Stimulated activated naive CD8-positive, alpha-beta T cell treated with anti-CD3 and anti-CD28 coated beads, Interleukin-15, Interleukin-2, amounts not matched to agents 100 ng/mL and 50 ng/mL, for 24 hours (primary cell): Measurements from ENCODE around the gene CIAPIN1.

Source experiments
- H3K27ac Mint-ChIP-seq: one replicate; pipeline ENCODE4 v1.8.0; 2021; ENCODE audit warnings: mild to moderate bottlenecking, mixed read lengths
- H3K27me3 Mint-ChIP-seq: one replicate; pipeline ENCODE4 v1.8.0; 2021; ENCODE audit warnings: mixed read lengths
- H3K36me3 Mint-ChIP-seq: one replicate; pipeline ENCODE4 v1.8.0; 2021; ENCODE audit warnings: low read depth, mixed read lengths
- H3K4me1 Mint-ChIP-seq: one replicate; pipeline ENCODE4 v1.8.0; 2021; ENCODE audit warnings: low read depth, mixed read lengths
- H3K4me3 Mint-ChIP-seq: one replicate; pipeline ENCODE4 v1.8.0; 2021; ENCODE audit warnings: mild to moderate bottlenecking, mixed read lengths
- H3K9me3 Mint-ChIP-seq: one replicate; pipeline ENCODE4 v1.8.0; 2021; ENCODE audit warnings: mixed read lengths

The CIAPIN1 gene

GRCh38 chr16:57447186-57447962 lies at the start of gene CIAPIN1, which contains the start of gene COQ9:
CIAPIN1 (minus strand) TSS chr16:57447385; CDS start chr16:57440928, 6,457 bp downstream.
COQ9 (plus strand) TSS chr16:57447479; CDS start chr16:57447506, 27 bp downstream.
- H3K4me1 Mint-ChIP-seq = peaks cover 37% of the 10 kb centered on the region
- peak within 1 kb of the TSS; percentile 95 for H3K4me3 Mint-ChIP-seq
- H3K27me3 Mint-ChIP-seq = no peaks in the 10 kb centered on the region
- peak within 1 kb of the TSS; percentile 90 for H3K27ac Mint-ChIP-seq
- H3K36me3 Mint-ChIP-seq = peaks cover 15% of the 10 kb centered on the region
- no peaks in the 10 kb centered on the region for H3K9me3 Mint-ChIP-seq

GRCh38 chr16:57493767-57494166 lies 46.6 kb upstream of the CIAPIN1 start:
- H3K27ac Mint-ChIP-seq = no peak overlapping the region

GRCh38 chr16:57489229-57489628 lies 42.0 kb upstream of the CIAPIN1 start:
- Mint-ChIP-seq H3K27me3 (no peaks in the 10 kb centered on the region), H3K4me1 (peaks cover 25% of the 10 kb centered on the region), H3K36me3 (no peaks in the 10 kb centered on the region), H3K27ac (no peak overlapping the region), H3K4me3 (no peak overlapping the region), H3K9me3 (no peaks in the 10 kb centered on the region)

More at GRCh38 chr16:57493767-57494166, 46.6 kb upstream of the CIAPIN1 start:
- Mint-ChIP-seq H3K4me3 (no peak overlapping the region), H3K4me1 (no peaks in the 10 kb centered on the region), H3K36me3 (no peaks in the 10 kb centered on the region), H3K27me3 (no peaks in the 10 kb centered on the region), H3K9me3 (no peaks in the 10 kb centered on the region)

GRCh38 chr16:57486858-57487834 lies 40.0 kb upstream of the CIAPIN1 start:
- H3K9me3 Mint-ChIP-seq = no peaks in the 10 kb centered on the region
- peak overlapping the region; percentile 77 for H3K27ac Mint-ChIP-seq
- peak overlapping the region; percentile 78 for H3K4me3 Mint-ChIP-seq
- no peaks in the 10 kb centered on the region for H3K27me3 Mint-ChIP-seq
- H3K36me3 Mint-ChIP-seq = no peaks in the 10 kb centered on the region
- H3K4me1 Mint-ChIP-seq = peaks cover 25% of the 10 kb centered on the region

GRCh38 chr16:57485916-57486857 lies 39.0 kb upstream of the CIAPIN1 start, which contains the start of gene DOK4:
DOK4 (minus strand) TSS chr16:57486493; CDS start chr16:57479507, 6,986 bp downstream.
- Mint-ChIP-seq H3K4me3 (peak within 1 kb of the TSS; percentile 80), H3K27ac (peak within 1 kb of the TSS; percentile 77), H3K36me3 (no peaks in the 10 kb centered on the region), H3K4me1 (peaks cover 25% of the 10 kb centered on the region), H3K27me3 (no peaks in the 10 kb centered on the region), H3K9me3 (no peaks in the 10 kb centered on the region)

GRCh38 chr16:57485091-57485915 lies 38.1 kb upstream of the CIAPIN1 start:
- Mint-ChIP-seq H3K4me3 (peak overlapping the region; percentile 80), H3K27ac (peak overlapping the region; percentile 34), H3K9me3 (no peaks in the 10 kb centered on the region), H3K4me1 (peaks cover 25% of the 10 kb centered on the region), H3K27me3 (no peaks in the 10 kb centered on the region), H3K36me3 (no peaks in the 10 kb centered on the region)

GRCh38 chr16:57484515-57485005 lies 37.4 kb upstream of the CIAPIN1 start:
- Mint-ChIP-seq H3K9me3 (no peaks in the 10 kb centered on the region), H3K36me3 (no peaks in the 10 kb centered on the region), H3K27ac (no peak overlapping the region), H3K4me3 (no peak overlapping the region), H3K27me3 (no peaks in the 10 kb centered on the region), H3K4me1 (peaks cover 25% of the 10 kb centered on the region)

GRCh38 chr16:57483725-57484514 lies 36.7 kb upstream of the CIAPIN1 start:
- Mint-ChIP-seq H3K4me3 (no peak overlapping the region), H3K36me3 (no peaks in the 10 kb centered on the region), H3K27ac (no peak overlapping the region), H3K27me3 (no peaks in the 10 kb centered on the region), H3K4me1 (peaks cover 28% of the 10 kb centered on the region), H3K9me3 (no peaks in the 10 kb centered on the region)

GRCh38 chr16:57482845-57483545 lies 35.8 kb upstream of the CIAPIN1 start:
- Mint-ChIP-seq H3K27ac (no peak overlapping the region), H3K27me3 (no peaks in the 10 kb centered on the region), H3K9me3 (no peaks in the 10 kb centered on the region), H3K36me3 (no peaks in the 10 kb centered on the region), H3K4me1 (peaks cover 34% of the 10 kb centered on the region), H3K4me3 (no peak overlapping the region)

- Mint-ChIP-seq H3K4me3 (no peak overlapping the region), H3K4me1 (peaks cover 23% of the 10 kb centered on the region), H3K9me3 (no peaks in the 10 kb centered on the region), H3K36me3 (no peaks in the 10 kb centered on the region), H3K27ac (no peak overlapping the region), H3K27me3 (no peaks in the 10 kb centered on the region)
These were observed 34.2 kb upstream of the CIAPIN1 start for GRCh38 chr16:57481421-57481820.

GRCh38 chr16:57480754-57481230 lies 33.6 kb upstream of the CIAPIN1 start:
- H3K27ac Mint-ChIP-seq = no peak overlapping the region
- H3K27me3 Mint-ChIP-seq = no peaks in the 10 kb centered on the region
- H3K4me3 Mint-ChIP-seq = no peak overlapping the region
- H3K4me1 Mint-ChIP-seq = peaks cover 25% of the 10 kb centered on the region
- H3K36me3 Mint-ChIP-seq = no peaks in the 10 kb centered on the region
- no peaks in the 10 kb centered on the region for H3K9me3 Mint-ChIP-seq
